ENCODE results near the gene CACNB2.

DNA sequence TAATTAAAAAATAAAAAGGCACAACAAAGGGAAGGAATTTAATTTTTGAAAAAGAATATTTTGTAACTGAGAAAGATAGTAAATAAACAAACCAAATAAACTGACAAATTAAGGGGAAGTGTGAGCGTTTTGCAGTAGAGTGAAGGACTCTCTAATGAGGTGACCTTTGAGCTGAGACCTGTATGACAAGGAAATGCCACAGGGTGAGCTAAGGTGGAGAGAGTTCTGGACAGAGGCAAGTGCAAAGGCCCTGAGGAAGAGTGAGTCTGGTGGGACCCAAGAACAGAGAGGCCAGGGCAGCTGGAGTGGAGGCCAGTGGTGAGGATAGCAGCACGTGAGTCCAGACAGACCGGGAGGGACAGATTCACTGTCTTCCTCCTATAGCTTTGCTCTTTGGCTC lies 179.4 kb downstream of the CACNB2 start:
- TF ChIP-seq RFX5 (IDR thresholded peaks at IDR 0.05; ENCODE audit: low read depth, low read length) (no peak), SATB2 (CRISPR knock-in tag; IDR thresholded peaks at IDR 0.05) (no peak), POLR2AphosphoS5 (IDR thresholded peaks at IDR 0.05; ENCODE audit: low read depth, low read length) (no peak), CEBPB (IDR thresholded peaks at IDR 0.05; ENCODE audit: borderline replicate concordance, low read depth, low read length) (no peak), ZMAT3 (CRISPR knock-in tag; conservative IDR thresholded peaks at IDR 0.05) (no peak), EHMT2 (IDR thresholded peaks at IDR 0.05; ENCODE audit: borderline replicate concordance, low read depth, low read length) (no peak), ZMYM2 (CRISPR knock-in tag; IDR thresholded peaks at IDR 0.05) (no peak), RBAK (CRISPR knock-in tag; IDR thresholded peaks at IDR 0.05) (no peak)
- TF ChIP-seq, protein P1, sequence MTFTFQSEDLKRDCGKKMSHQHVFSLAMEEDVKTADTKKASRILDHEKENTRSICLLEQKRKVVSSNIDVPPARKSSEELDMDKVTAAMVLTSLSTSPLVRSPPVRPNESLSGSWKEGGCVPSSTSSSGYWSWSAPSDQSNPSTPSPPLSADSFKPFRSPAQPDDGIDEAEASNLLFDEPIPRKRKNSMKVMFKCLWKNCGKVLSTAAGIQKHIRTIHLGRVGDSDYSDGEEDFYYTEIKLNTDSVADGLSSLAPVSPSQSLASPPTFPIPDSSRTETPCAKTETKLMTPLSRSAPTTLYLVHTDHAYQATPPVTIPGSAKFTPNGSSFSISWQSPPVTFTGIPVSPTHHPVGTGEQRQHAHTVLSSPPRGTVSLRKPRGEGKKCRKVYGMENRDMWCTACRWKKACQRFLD (CRISPR knock-in tag; IDR thresholded peaks at IDR 0.05; ENCODE audit: borderline replicate concordance): no peak
- TF ChIP-seq, protein P2, sequence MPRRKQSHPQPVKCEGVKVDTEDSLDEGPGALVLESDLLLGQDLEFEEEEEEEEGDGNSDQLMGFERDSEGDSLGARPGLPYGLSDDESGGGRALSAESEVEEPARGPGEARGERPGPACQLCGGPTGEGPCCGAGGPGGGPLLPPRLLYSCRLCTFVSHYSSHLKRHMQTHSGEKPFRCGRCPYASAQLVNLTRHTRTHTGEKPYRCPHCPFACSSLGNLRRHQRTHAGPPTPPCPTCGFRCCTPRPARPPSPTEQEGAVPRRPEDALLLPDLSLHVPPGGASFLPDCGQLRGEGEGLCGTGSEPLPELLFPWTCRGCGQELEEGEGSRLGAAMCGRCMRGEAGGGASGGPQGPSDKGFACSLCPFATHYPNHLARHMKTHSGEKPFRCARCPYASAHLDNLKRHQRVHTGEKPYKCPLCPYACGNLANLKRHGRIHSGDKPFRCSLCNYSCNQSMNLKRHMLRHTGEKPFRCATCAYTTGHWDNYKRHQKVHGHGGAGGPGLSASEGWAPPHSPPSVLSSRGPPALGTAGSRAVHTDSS (CRISPR knock-in tag; conservative IDR thresholded peaks at IDR 0.05): no peak
- TF ChIP-seq, protein P3, sequence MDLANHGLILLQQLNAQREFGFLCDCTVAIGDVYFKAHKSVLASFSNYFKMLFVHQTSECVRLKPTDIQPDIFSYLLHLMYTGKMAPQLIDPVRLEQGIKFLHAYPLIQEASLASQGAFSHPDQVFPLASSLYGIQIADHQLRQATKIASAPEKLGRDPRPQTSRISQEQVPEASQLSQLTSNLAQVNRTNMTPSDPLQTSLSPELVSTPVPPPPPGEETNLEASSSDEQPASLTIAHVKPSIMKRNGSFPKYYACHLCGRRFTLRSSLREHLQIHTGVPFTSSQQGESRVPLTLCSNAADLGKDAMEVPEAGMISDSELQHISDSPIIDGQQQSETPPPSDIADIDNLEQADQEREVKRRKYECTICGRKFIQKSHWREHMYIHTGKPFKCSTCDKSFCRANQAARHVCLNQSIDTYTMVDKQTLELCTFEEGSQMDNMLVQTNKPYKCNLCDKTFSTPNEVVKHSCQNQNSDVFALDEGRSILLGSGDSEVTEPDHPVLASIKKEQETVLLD (CRISPR knock-in tag; IDR thresholded peaks at IDR 0.05; ENCODE audit: low read depth): no peak
